IMR-90 (cell line): ENCODE measurements around the gene KAT6B. TPM values are rescaled to one million over a fixed set of nuclear protein-coding genes. Genes with fewer than 3 reads are reported as not detected.

Experiments
- ATAC-seq: fragments of 200-7000 bp; cut with Tn5 transposase; 2 replicates; pipeline ENCODE4 v1.9.1; 2020; ENCODE audit warnings: low read depth, mild to moderate bottlenecking, moderate library complexity
- BruUV-seq: library from RNA; stranded (reverse); fragments of 400-500 nt; replicated peaks from 2 replicates; lab custom pipeline; 2021; lab: Mats Ljungman, UMichigan
- CTCF ChIA-PET: fragments of 300-600 bp; formaldehyde crosslinking; extraction: SDS; loops from one replicate; lab custom pipeline; 2021; ENCODE audit warnings: antibody characterized with exemption; lab: Yijun Ruan, JAX
- POLR2A ChIA-PET: fragments of 300-600 bp; sonication (Branson Sonifier 250); formaldehyde crosslinking; loops from one replicate; lab custom pipeline; 2022; ENCODE audit warnings: antibody characterized with exemption; ENCODE audit not compliant: unreplicated experiment; lab: Charles Lee
- DNase-seq: peaks from one replicate; pipeline ENCODE4 v3.0.0; 2013
- H2AFZ ChIP-seq: replicated peaks from 2 replicates; pipeline ENCODE3; 2013; ENCODE audit warnings: low read length, mild to moderate bottlenecking; ENCODE audit not compliant: poor library complexity
- H2AK5ac ChIP-seq: 2 replicates; pipeline ENCODE4 v1.6.1; 2013; ENCODE audit warnings: low read depth, low read length, inconsistent platforms
- H2AK9ac ChIP-seq: replicated peaks from 2 replicates; pipeline ENCODE3; 2013; ENCODE audit warnings: mild to moderate bottlenecking, low read depth, low read length, moderate library complexity; ENCODE audit not compliant: poor library complexity
- H2BK120ac ChIP-seq: 2 replicates; pipeline ENCODE4 v1.6.1; 2013; ENCODE audit warnings: low read depth, low read length, inconsistent platforms
- H2BK15ac ChIP-seq: 3 replicates; pipeline ENCODE4 v1.6.1; 2013; ENCODE audit warnings: low read depth, low read length, inconsistent platforms
- H2BK20ac ChIP-seq: 2 replicates; pipeline ENCODE4 v1.6.1; 2013; ENCODE audit warnings: low read depth, mild to moderate bottlenecking, inconsistent platforms, low read length, moderate library complexity
- H2BK5ac ChIP-seq: 2 replicates; pipeline ENCODE4 v1.6.1; 2013; ENCODE audit warnings: mild to moderate bottlenecking, low read depth, low read length, inconsistent platforms; ENCODE audit not compliant: poor library complexity, severe bottlenecking
- H3K14ac ChIP-seq: replicated peaks from 2 replicates; pipeline ENCODE4 v1.6.1; 2013; ENCODE audit warnings: low read depth, low read length, inconsistent platforms
- H3K18ac ChIP-seq: 2 replicates; pipeline ENCODE4 v1.6.1; 2013; ENCODE audit warnings: low read depth, low read length, control low read depth
- H3K23ac ChIP-seq: 2 replicates; pipeline ENCODE4 v1.6.1; 2013; ENCODE audit warnings: low read depth, low read length, inconsistent platforms
- H3K27ac ChIP-seq: 2 replicates; pipeline ENCODE4 v1.5.1; 2013; ENCODE audit warnings: mild to moderate bottlenecking, control low read depth, low read length; ENCODE audit not compliant: insufficient read depth
- H3K27me3 ChIP-seq: 2 replicates; pipeline ENCODE4 v1.6.1; 2013; ENCODE audit warnings: low read length; ENCODE audit not compliant: control insufficient read depth, insufficient read depth
- H3K36me3 ChIP-seq: 2 replicates; pipeline ENCODE4 v1.6.1; 2013; ENCODE audit warnings: low read length, mixed read lengths; ENCODE audit not compliant: control insufficient read depth, insufficient read depth
- H3K4ac ChIP-seq: 2 replicates; pipeline ENCODE4 v1.6.1; 2013; ENCODE audit warnings: low read depth, low read length, inconsistent platforms
- H3K4me1 ChIP-seq: 2 replicates; pipeline ENCODE4 v1.6.1; 2013; ENCODE audit warnings: low read length, mixed read lengths; ENCODE audit not compliant: control insufficient read depth, insufficient read depth
- H3K4me2 ChIP-seq: 2 replicates; pipeline ENCODE4 v1.6.1; 2013; ENCODE audit warnings: low read depth, mild to moderate bottlenecking, control low read depth, low read length, moderate library complexity
- H3K4me3 ChIP-seq: 2 replicates; pipeline ENCODE4 v1.5.1; 2013; ENCODE audit warnings: low read depth, mild to moderate bottlenecking, control low read depth, low read length, moderate library complexity; ENCODE audit not compliant: insufficient read depth
- H3K56ac ChIP-seq: 2 replicates; pipeline ENCODE4 v1.6.1; 2013; ENCODE audit warnings: low read length, inconsistent platforms; ENCODE audit not compliant: insufficient read depth; ENCODE audit errors: extremely low read depth
- H3K79me1 ChIP-seq, 2 experiments: 2 replicates each; pipeline ENCODE4 v1.6.1; 2013; ENCODE audit warnings: low read length in 2 of 2, inconsistent platforms in 1 of 2, low read depth in 1 of 2
- H3K9ac ChIP-seq: 2 replicates; pipeline ENCODE4 v1.6.1; 2013; ENCODE audit warnings: low read depth, low read length, control low read depth
- H3K9me1 ChIP-seq: 2 replicates; pipeline ENCODE4 v1.6.1; 2013; ENCODE audit warnings: low read length, inconsistent platforms; ENCODE audit not compliant: insufficient read depth
- H3K9me3 ChIP-seq: 2 replicates; pipeline ENCODE4 v1.6.1; 2013; ENCODE audit warnings: low read length; ENCODE audit not compliant: control insufficient read depth, insufficient read depth
- H4K20me1 ChIP-seq: 2 replicates; pipeline ENCODE4 v1.6.1; 2013; ENCODE audit warnings: low read length, inconsistent platforms; ENCODE audit not compliant: insufficient read depth
- H4K5ac ChIP-seq: 2 replicates; pipeline ENCODE4 v1.6.1; 2013; ENCODE audit warnings: mild to moderate bottlenecking, low read depth, low read length, control low read depth
- H4K8ac ChIP-seq, 2 experiments: 2 replicates each; pipeline ENCODE4 v1.6.1; 2013; ENCODE audit warnings: low read depth in 2 of 2, low read length in 2 of 2, control low read depth in 1 of 2, inconsistent platforms in 1 of 2
- H4K91ac ChIP-seq: 2 replicates; pipeline ENCODE4 v1.6.1; 2013; ENCODE audit warnings: low read depth, low read length, inconsistent platforms; ENCODE audit not compliant: insufficient read depth
- BHLHE40 ChIP-seq: fragments of 150-350 bp; IDR thresholded peaks from 2 replicates; pipeline ENCODE4 v1.6.1; 2016; ENCODE audit warnings: mild to moderate bottlenecking, low read depth, low read length
- CEBPB ChIP-seq: IDR thresholded peaks from 2 replicates; pipeline ENCODE4 v1.6.1; 2012; ENCODE audit warnings: low read depth, low read length, improper control_type of control experiment
- CHD1 ChIP-seq: IDR thresholded peaks from 2 replicates; pipeline ENCODE4 v1.6.1; 2012; ENCODE audit warnings: low read depth, low read length, improper control_type of control experiment
- CTCF ChIP-seq: conservative IDR thresholded peaks from 2 replicates; pipeline ENCODE4 v1.5.1; 2012; ENCODE audit warnings: mild to moderate bottlenecking, low read depth, low read length, improper control_type of control experiment
- ELK1 ChIP-seq: fragments of 150-350 bp; IDR thresholded peaks from 2 replicates; pipeline ENCODE4 v1.6.1; 2016; ENCODE audit warnings: low read depth, mild to moderate bottlenecking, low read length, moderate library complexity, borderline replicate concordance
- FOS ChIP-seq: fragments of 150-350 bp; IDR thresholded peaks from 2 replicates; pipeline ENCODE4 v1.6.1; 2016; ENCODE audit warnings: low read depth, low read length
- MAFK ChIP-seq: IDR thresholded peaks from 2 replicates; pipeline ENCODE4 v1.6.1; 2012; ENCODE audit warnings: low read depth, low read length, improper control_type of control experiment
- MAZ ChIP-seq: IDR thresholded peaks from 2 replicates; pipeline ENCODE4 v1.6.1; 2012; ENCODE audit warnings: low read depth, mild to moderate bottlenecking, low read length, improper control_type of control experiment, moderate library complexity, borderline replicate concordance
- MXI1 ChIP-seq: IDR thresholded peaks from 2 replicates; pipeline ENCODE4 v1.6.1; 2012; ENCODE audit warnings: low read depth, mild to moderate bottlenecking, low read length, moderate library complexity, borderline replicate concordance
- NFE2L2 ChIP-seq: fragments of 150-350 bp; IDR thresholded peaks from 2 replicates; pipeline ENCODE4 v1.6.1; 2016; ENCODE audit warnings: low read depth, mild to moderate bottlenecking, low read length
- POLR2A ChIP-seq: IDR thresholded peaks from 2 replicates; pipeline ENCODE4 v1.6.1; 2012; ENCODE audit warnings: mild to moderate bottlenecking, low read depth, low read length
- RAD21 ChIP-seq: IDR thresholded peaks from 2 replicates; pipeline ENCODE4 v1.6.1; 2012; ENCODE audit warnings: low read length, improper control_type of control experiment
- RCOR1 ChIP-seq: IDR thresholded peaks from 2 replicates; pipeline ENCODE4 v1.6.1; 2012; ENCODE audit warnings: mild to moderate bottlenecking, low read length, improper control_type of control experiment; ENCODE audit not compliant: insufficient replicate concordance
- RFX5 ChIP-seq: IDR thresholded peaks from 2 replicates; pipeline ENCODE4 v1.8.0; 2012; ENCODE audit warnings: low read depth, mild to moderate bottlenecking, low read length, moderate library complexity
- SMC3 ChIP-seq: fragments of 150-350 bp; IDR thresholded peaks from 2 replicates; pipeline ENCODE4 v1.6.1; 2016; ENCODE audit warnings: low read depth, mild to moderate bottlenecking, antibody characterized with exemption, low read length, moderate library complexity
- USF2 ChIP-seq: fragments of 150-350 bp; IDR thresholded peaks from 2 replicates; pipeline ENCODE4 v1.6.1; 2017; ENCODE audit warnings: mild to moderate bottlenecking, antibody characterized with exemption, low read length, low read depth
- WGBS, 2 experiments: methylation state at CpG; one replicate each; pipeline versions ENCODE4 v1.1.5 to v1.1.7; 2013; ENCODE audit warnings: missing lambda C conversion rate in 2 of 2; ENCODE audit not compliant: insufficient read length in 1 of 2; ENCODE audit errors: extremely low coverage in 2 of 2; 5-methylcytosine and 5-hydroxymethylcytosine counted together
- dilution Hi-C: fragments of 300-500 bp; cut with HindIII; formaldehyde crosslinking; loops from one replicate; pipeline ENCODE4 v1.14.3; 2018; ENCODE audit warnings: low sequenced_read_pairs; ENCODE audit not compliant: unreplicated experiment
- in situ Hi-C: fragments of 300-500 bp; cut with MboI; formaldehyde crosslinking; loops from 3 replicates; pipeline ENCODE4 v1.14.3; 2019; ENCODE audit warnings: low sequenced_read_pairs, inconsistent platforms, mixed read lengths
- intact Hi-C: fragments of 100-400 bp; cut with micrococcal nuclease; formaldehyde crosslinking; loops from 2 replicates; pipeline ENCODE4 v1.10.0; 2022
- polyA plus RNA-seq, 3 experiments: library from polyadenylated mRNA; depleted of rRNA; stranded (reverse); fragments of >200 nt; gene quantifications; 2 replicates each; pipeline ENCODE4 v1.2.3, GENCODE V29; 2012; ENCODE audit warnings: low replicate concordance in 1 of 3
- total RNA-seq: library from RNA; depleted of rRNA; stranded (reverse); fragments of >200 nt; gene quantifications from 2 replicates; pipeline ENCODE4 v1.2.3, GENCODE V29; 2012

The KAT6B gene
- total and polyA plus RNA-seq, 2 of the 4 experiments (the other 2 are of a cell fraction), result 8.8 to 28.1 TPM

- Histone ChIP-seq H3K9me1 (peaks cover 24% of the 10 kb centered on the region), H3K23ac (peak overlapping the region; percentile 86), H3K9me3 (peaks cover 5% of the 10 kb centered on the region), H3K79me1 (peaks cover 31 to 62% of the 10 kb centered on the region in 2 experiments), H3K4me3 (no peak overlapping the region), H2AFZ (no peak overlapping the region), H2BK15ac (peak overlapping the region; percentile 97), H3K56ac (no peak overlapping the region), H2AK9ac (peak overlapping the region; percentile 47), H4K91ac (peak overlapping the region; percentile 76), H3K9ac (no peak overlapping the region), H3K4me2 (no peak overlapping the region), H3K4ac (peak overlapping the region; percentile 82), H3K18ac (peak overlapping the region; percentile 7), H3K14ac (peak overlapping the region; percentile 84), H3K4me1 (peaks cover 25% of the 10 kb centered on the region), H2BK20ac (peak overlapping the region; percentile 79), H4K20me1 (0 out of 2 replicates have a peak, but pooled peaks cover 2% of the 10 kb centered on the region), H2AK5ac (peak overlapping the region; percentile 83), H2BK5ac (peak overlapping the region; percentile 57), H3K36me3 (no peaks in the 10 kb centered on the region), H4K8ac (peak overlapping the region in 1 of 2 experiments; percentile 53; a peak in 2 of 4 replicates), H4K5ac (peak overlapping the region; percentile 9; the same call in 1 of the 2 replicates), H2BK120ac (peak overlapping the region; percentile 97), H3K27ac (no peak overlapping the region; the same call in 1 of the 2 replicates), H3K27me3 (no peaks in the 10 kb centered on the region)
- ATAC-seq (no peak), DNase-seq (peak; percentile 12)
- CTCF ChIA-PET, result interaction anchor here (0.6 to 0.9 kb wide), 2 partner anchors 12 to 25 kb away, joined by 3 to 4 read pairs; no protein-coding TSS in a partner anchor
- POLR2A ChIA-PET, result no interaction called here
- no peak for TF ChIP-seq MAFK
- no peak for TF ChIP-seq CHD1
- no peak for TF ChIP-seq USF2
- no peak for TF ChIP-seq ELK1
- TF ChIP-seq RCOR1, result no peak
- TF ChIP-seq NFE2L2, result no peak
- TF ChIP-seq SMC3, result no peak
- no peak for TF ChIP-seq POLR2A
- no peak for TF ChIP-seq MXI1
- TF ChIP-seq FOS, result no peak
- TF ChIP-seq RAD21, result no peak
- no peak for TF ChIP-seq CEBPB
- no peak for TF ChIP-seq RFX5
- TF ChIP-seq MAZ, result no peak
- TF ChIP-seq CTCF, result no peak
- no peak for TF ChIP-seq BHLHE40
- no TSS peak for BruUV-seq
- dilution Hi-C loops (no loop called here), intact Hi-C loops (loop anchor here (10.0 kb wide), 1 partner anchor 313 kb away; the partner anchor contains the start of gene COMTD1), in situ Hi-C loops (no loop called here)
- no CpG with 5 or more reads among the region's 2 CpGs for WGBS, 2 experiments
These were observed 95.3 kb downstream of the KAT6B start for GRCh38 chr10:74921744-74922143.
